Natural killer cell treated with Interleukin-12 subunit alpha and Interleukin-12 subunit beta and Interleukin-15 and Interleukin-18, amount 100 ng/mL, for 72 hours (primary cell): ENCODE measurements around the gene GDPGP1. TPM values are rescaled to one million over a fixed set of nuclear protein-coding genes. Genes with fewer than 3 reads are reported as not detected.

Experiments
- ATAC-seq, 2 donors: fragments of 150-1000 bp; cut with Tn5 transposase in 1 of 2; sonication (Bioruptor Pico), chemical (Tn5 transposase) in 1 of 2; 2 replicates each; pipeline ENCODE4 v1.10.0; 2021
- DNase-seq: peaks from one replicate; pipeline ENCODE4 v3.0.0; 2022; ENCODE audit warnings: low spot score
- H3K27ac Mint-ChIP-seq, 2 donors: 1 replicate in 1 of 2; 2 replicates in 1 of 2; pipeline ENCODE4 v1.8.0; 2022; ENCODE audit warnings: mixed read lengths in 2 of 2, mild to moderate bottlenecking in 1 of 2, moderate library complexity in 1 of 2
- H3K27me3 Mint-ChIP-seq, 2 donors: 1 replicate in 1 of 2; 2 replicates in 1 of 2; pipeline ENCODE4 v1.8.0; 2022; ENCODE audit warnings: mixed read lengths in 2 of 2
- H3K36me3 Mint-ChIP-seq: one replicate; pipeline ENCODE4 v1.8.0; 2022; ENCODE audit warnings: mixed read lengths
- H3K4me1 Mint-ChIP-seq, 2 donors: 1 replicate in 1 of 2; 2 replicates in 1 of 2; pipeline ENCODE4 v1.8.0; 2022; ENCODE audit warnings: low read depth in 2 of 2, mixed read lengths in 2 of 2, mild to moderate bottlenecking in 1 of 2
- H3K4me3 Mint-ChIP-seq: one replicate; pipeline ENCODE4 v1.8.0; 2022; ENCODE audit warnings: mixed read lengths
- H3K9me3 Mint-ChIP-seq: 2 replicates; pipeline ENCODE4 v1.8.0; 2022; ENCODE audit warnings: mixed read lengths
- total RNA-seq, 2 donors: library from RNA; stranded (reverse); gene quantifications; one replicate each; pipeline ENCODE4 v1.2.3, GENCODE V29; 2022

GDPGP1 gene
- total RNA-seq, 2 donors from 2014 or later, result 9.6 to 10.0 TPM

DNA sequence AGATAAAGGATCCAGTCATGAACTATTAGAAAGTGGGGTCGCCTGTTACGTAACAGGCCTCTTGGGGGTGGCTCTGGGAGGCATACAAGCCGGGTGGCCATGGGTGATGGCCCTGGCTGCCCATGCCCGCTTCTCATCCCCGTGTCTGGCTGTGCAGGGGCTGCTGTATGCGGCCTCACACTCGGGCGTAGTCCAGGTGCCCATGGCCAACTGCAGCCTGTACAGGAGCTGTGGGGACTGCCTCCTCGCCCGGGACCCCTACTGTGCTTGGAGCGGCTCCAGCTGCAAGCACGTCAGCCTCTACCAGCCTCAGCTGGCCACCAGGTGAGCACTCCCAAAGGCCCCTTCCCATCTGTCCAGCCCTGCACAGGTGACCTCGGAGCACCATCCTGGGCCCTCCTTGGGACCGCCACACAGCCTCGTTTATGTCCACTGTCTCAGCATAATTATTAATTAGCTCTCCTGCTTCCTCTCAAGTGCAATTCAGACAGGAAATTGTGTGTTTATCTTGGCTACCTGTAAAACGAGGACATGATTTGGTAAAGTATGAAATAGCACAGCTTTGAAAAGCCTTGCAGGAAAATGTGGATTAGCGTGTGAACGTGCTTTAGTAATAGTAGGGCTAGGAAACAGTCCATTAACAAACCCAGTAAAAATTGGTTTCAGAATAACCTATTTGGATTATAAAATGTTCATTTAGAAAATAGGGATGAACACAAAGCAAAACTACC is 8.3 kb upstream of the GDPGP1 start:
- no peaks in the 10 kb centered on the region for H3K27me3 Mint-ChIP-seq
- H3K4me1 Mint-ChIP-seq, result peaks cover 3 to 6% of the 10 kb centered on the region in 2 donors
- DNase-seq (no peak), ATAC-seq (no peak)
- H3K9me3 Mint-ChIP-seq, result no peaks in the 10 kb centered on the region
- H3K36me3 Mint-ChIP-seq, result peaks cover 4% of the 10 kb centered on the region
- no peak overlapping the region for H3K27ac Mint-ChIP-seq
- H3K4me3 Mint-ChIP-seq, result no peak overlapping the region

DNA sequence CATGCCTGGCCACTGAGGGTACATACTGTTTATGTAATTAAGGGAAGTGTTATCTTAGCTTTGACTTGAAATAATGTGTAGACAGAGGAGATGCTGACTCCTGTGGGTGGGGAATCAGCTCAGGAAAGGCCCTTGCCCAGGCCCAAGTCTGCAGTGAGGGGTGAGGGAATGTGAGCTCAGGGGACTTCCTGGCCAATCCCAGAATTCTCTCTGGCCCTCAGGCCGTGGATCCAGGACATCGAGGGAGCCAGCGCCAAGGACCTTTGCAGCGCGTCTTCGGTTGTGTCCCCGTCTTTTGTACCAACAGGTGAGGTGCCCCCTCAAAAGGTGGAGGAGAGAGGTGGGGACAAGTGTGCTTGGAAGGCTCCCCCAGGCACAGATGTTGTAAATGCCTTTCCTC is 6.7 kb upstream of the GDPGP1 start:
- Mint-ChIP-seq H3K4me3 (no peak overlapping the region), H3K4me1 (peaks cover 14 to 22% of the 10 kb centered on the region in 2 donors), H3K9me3 (no peaks in the 10 kb centered on the region), H3K27ac (no peak overlapping the region), H3K36me3 (peaks cover 4% of the 10 kb centered on the region), H3K27me3 (no peaks in the 10 kb centered on the region)
- ATAC-seq (no peak), DNase-seq (no peak)

DNA sequence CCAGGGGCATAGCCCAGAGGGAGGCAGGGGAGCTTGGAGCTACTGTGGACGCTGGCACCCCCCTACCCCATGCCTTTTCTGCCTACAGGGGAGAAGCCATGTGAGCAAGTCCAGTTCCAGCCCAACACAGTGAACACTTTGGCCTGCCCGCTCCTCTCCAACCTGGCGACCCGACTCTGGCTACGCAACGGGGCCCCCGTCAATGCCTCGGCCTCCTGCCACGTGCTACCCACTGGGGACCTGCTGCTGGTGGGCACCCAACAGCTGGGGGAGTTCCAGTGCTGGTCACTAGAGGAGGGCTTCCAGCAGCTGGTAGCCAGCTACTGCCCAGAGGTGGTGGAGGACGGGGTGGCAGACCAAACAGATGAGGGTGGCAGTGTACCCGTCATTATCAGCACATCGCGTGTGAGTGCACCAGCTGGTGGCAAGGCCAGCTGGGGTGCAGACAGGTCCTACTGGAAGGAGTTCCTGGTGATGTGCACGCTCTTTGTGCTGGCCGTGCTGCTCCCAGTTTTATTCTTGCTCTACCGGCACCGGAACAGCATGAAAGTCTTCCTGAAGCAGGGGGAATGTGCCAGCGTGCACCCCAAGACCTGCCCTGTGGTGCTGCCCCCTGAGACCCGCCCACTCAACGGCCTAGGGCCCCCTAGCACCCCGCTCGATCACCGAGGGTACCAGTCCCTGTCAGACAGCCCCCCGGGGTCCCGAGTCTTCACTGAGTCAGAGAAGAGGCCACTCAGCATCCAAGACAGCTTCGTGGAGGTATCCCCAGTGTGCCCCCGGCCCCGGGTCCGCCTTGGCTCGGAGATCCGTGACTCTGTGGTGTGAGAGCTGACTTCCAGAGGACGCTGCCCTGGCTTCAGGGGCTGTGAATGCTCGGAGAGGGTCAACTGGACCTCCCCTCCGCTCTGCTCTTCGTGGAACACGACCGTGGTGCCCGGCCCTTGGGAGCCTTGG is 5.9 kb upstream of the GDPGP1 start:
- no peak overlapping the region for H3K4me3 Mint-ChIP-seq
- peaks cover 4% of the 10 kb centered on the region for H3K36me3 Mint-ChIP-seq
- no peaks in the 10 kb centered on the region for H3K27me3 Mint-ChIP-seq
- ATAC-seq (no peak), DNase-seq (no peak)
- no peaks in the 10 kb centered on the region for H3K9me3 Mint-ChIP-seq
- no peak overlapping the region for H3K27ac Mint-ChIP-seq
- peaks cover 20 to 30% of the 10 kb centered on the region in 2 donors for H3K4me1 Mint-ChIP-seq

DNA sequence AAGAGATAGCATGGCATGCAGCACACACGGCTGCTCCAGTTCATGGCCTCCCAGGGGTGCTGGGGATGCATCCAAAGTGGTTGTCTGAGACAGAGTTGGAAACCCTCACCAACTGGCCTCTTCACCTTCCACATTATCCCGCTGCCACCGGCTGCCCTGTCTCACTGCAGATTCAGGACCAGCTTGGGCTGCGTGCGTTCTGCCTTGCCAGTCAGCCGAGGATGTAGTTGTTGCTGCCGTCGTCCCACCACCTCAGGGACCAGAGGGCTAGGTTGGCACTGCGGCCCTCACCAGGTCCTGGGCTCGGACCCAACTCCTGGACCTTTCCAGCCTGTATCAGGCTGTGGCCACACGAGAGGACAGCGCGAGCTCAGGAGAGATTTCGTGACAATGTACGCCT is 5.0 kb upstream of the GDPGP1 start:
- Mint-ChIP-seq H3K27me3 (no peaks in the 10 kb centered on the region), H3K4me1 (peaks cover 20 to 30% of the 10 kb centered on the region in 2 donors), H3K27ac (peak overlapping the region in 1 of 2 donors; percentile 93), H3K36me3 (peaks cover 4% of the 10 kb centered on the region), H3K9me3 (no peaks in the 10 kb centered on the region), H3K4me3 (no peak overlapping the region)
- ATAC-seq (no peak), DNase-seq (no peak)

DNA sequence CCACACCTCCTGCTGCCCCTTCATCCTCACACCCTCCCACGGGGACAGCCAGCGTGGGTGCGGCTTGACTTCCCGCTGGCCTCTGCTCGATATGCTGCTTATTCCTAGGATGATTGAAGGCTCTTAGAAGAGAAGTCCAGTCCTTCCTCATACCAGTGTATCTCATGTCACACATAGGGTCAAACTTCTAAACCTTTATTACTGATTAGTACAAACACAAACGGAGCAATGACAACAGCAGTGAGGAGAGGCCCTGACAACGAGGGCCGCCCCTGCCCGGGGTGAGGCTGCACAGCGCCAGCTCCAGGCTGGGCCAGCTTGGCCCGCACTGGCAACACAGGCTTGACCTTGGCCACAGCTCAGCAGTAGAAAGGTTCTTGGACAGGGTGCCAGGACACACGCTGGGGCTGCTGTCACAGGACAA is 3.9 kb upstream of the GDPGP1 start:
- peaks cover 4% of the 10 kb centered on the region for H3K36me3 Mint-ChIP-seq
- H3K27me3 Mint-ChIP-seq, result no peaks in the 10 kb centered on the region
- peak overlapping the region; percentile 87 for H3K4me3 Mint-ChIP-seq
- peak overlapping the region; percentile 93 to 94 for H3K27ac Mint-ChIP-seq
- ATAC-seq, result no peak
- peaks cover 27 to 38% of the 10 kb centered on the region in 2 donors for H3K4me1 Mint-ChIP-seq
- no peaks in the 10 kb centered on the region for H3K9me3 Mint-ChIP-seq
- no peak for DNase-seq

DNA sequence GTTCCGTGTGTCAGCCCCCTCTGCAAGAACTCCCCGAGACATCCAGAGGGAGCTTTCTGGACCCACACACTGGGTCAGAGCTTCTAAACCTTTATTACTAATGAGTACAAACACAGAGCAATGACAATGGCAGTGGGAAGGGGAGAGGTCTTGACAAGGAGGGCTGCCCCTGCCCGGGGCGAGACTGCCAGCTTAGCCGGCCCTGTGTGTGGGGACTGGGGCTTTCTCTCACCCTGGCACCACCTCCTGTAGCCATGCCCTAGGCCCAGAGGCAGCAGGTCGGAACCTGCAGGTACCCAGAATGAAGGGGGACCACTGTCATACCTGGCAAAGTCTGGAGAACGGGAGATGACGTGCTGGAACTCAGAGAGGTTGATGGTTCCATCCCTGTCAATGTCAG is 3.4 kb upstream of the GDPGP1 start:
- H3K27ac Mint-ChIP-seq, result peak overlapping the region; percentile 93 to 94
- H3K9me3 Mint-ChIP-seq, result no peaks in the 10 kb centered on the region
- no peaks in the 10 kb centered on the region for H3K27me3 Mint-ChIP-seq
- ATAC-seq (no peak), DNase-seq (no peak)
- peaks cover 4% of the 10 kb centered on the region for H3K36me3 Mint-ChIP-seq
- H3K4me3 Mint-ChIP-seq, result peak overlapping the region; percentile 87
- H3K4me1 Mint-ChIP-seq, result peaks cover 29 to 40% of the 10 kb centered on the region in 2 donors

DNA sequence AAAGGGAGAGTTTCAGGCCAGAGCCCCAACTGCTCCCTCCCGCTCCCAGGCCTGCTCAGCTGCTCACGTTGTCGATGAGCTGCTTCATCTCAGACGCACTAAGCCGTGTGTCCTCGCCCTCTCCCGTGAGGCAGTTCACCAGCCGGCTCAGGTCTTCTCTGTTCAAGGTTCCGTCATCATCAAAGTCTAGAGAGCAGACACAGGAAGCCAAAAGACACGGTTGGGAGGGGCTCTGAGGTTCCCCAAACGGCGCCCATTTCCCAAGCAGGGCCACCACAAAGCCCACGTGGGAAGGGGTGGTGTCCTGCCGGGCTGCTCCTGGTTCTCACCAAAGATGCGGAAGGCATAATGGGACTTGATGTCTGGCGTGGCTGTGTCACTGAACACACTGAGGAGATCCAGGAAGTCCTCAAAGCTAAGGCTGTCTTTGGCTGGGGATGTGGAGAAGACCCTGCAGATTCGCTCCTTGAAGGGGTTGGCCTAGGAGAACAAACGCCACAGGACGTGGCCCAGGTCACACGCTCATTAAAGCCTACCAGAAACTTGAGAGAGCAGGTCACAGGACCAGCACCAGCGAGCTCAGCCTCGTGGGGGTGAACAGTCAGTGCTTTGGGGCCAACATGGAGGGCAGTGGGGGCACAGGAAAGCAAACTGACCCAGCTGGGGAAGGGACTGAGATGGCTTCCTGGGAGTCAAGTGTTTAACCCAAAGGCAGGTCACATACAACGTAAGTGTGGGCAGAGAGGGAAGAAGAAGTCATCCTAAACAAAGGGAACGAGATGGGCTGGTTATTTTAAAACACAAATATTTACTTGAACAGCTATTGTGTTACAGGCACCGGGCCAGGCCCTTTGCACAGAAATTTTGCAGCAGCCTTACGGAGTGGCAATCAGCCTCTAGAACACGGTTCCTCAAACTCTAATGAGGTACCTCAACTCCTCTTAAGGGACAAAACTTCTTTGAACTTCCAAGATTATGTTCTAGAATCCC is 2.7 kb upstream of the GDPGP1 start:
- H3K27ac Mint-ChIP-seq, result peak overlapping the region; percentile 93 to 94
- H3K4me3 Mint-ChIP-seq, result peak overlapping the region; percentile 87
- no peaks in the 10 kb centered on the region for H3K27me3 Mint-ChIP-seq
- H3K9me3 Mint-ChIP-seq, result no peaks in the 10 kb centered on the region
- peaks cover 32 to 40% of the 10 kb centered on the region in 2 donors for H3K4me1 Mint-ChIP-seq
- ATAC-seq, result peak; percentile 16 to 47
- H3K36me3 Mint-ChIP-seq, result peaks cover 4% of the 10 kb centered on the region
- DNase-seq, result peak; percentile 77

DNA sequence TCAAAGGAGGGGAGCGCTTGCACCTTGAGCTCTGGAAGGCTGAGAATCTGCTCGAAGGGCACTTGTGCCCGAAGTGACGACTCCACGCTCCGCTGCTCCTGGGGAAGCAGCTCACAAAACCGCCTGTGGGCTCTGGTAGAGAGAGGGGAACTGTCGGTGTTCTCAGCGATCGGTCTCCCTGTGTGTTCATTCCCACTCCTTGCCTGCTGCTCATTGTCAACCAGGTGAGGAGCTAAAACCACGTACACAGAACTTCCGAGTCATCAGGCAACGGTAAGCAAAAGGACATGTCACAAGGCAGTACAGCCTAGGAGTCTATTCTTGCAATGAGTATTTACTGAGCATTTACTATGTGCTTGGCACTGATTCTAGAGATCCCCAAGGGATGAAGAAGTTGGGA is 1.8 kb upstream of the GDPGP1 start:
- DNase-seq (no peak), ATAC-seq (no peak)
- Mint-ChIP-seq H3K4me3 (peak overlapping the region; percentile 87), H3K36me3 (peaks cover 4% of the 10 kb centered on the region), H3K9me3 (no peaks in the 10 kb centered on the region), H3K27me3 (no peaks in the 10 kb centered on the region), H3K4me1 (peaks cover 32 to 40% of the 10 kb centered on the region in 2 donors), H3K27ac (peak overlapping the region; percentile 93 to 94)

DNA sequence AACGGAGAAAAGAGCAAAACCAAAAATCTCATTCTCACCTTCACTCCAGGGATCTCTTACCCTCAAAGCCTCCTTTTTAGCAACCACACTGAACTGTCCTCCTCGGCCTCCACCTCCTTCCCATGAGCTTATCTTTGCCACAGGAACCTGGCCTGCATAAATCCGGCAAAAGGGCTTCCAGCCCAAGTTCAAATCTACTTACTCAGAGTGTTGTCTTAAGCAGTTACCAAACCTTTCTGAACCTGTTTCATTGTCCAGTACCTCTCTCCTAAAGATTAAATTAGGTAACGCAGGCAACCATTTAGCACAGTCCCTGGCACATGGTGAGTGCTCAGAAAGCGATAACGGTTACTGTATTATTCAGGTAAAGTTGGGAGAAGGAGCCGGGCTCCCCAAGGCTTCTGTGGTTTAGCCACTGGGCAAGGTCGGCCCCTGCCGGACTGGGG is 1.0 kb upstream of the GDPGP1 start:
- no peaks in the 10 kb centered on the region for H3K27me3 Mint-ChIP-seq
- H3K4me1 Mint-ChIP-seq, result peaks cover 32 to 40% of the 10 kb centered on the region in 2 donors
- H3K27ac Mint-ChIP-seq, result peak overlapping the region; percentile 93 to 94
- peaks cover 4% of the 10 kb centered on the region for H3K36me3 Mint-ChIP-seq
- peak overlapping the region; percentile 87 for H3K4me3 Mint-ChIP-seq
- ATAC-seq (no peak), DNase-seq (no peak)
- no peaks in the 10 kb centered on the region for H3K9me3 Mint-ChIP-seq

DNA sequence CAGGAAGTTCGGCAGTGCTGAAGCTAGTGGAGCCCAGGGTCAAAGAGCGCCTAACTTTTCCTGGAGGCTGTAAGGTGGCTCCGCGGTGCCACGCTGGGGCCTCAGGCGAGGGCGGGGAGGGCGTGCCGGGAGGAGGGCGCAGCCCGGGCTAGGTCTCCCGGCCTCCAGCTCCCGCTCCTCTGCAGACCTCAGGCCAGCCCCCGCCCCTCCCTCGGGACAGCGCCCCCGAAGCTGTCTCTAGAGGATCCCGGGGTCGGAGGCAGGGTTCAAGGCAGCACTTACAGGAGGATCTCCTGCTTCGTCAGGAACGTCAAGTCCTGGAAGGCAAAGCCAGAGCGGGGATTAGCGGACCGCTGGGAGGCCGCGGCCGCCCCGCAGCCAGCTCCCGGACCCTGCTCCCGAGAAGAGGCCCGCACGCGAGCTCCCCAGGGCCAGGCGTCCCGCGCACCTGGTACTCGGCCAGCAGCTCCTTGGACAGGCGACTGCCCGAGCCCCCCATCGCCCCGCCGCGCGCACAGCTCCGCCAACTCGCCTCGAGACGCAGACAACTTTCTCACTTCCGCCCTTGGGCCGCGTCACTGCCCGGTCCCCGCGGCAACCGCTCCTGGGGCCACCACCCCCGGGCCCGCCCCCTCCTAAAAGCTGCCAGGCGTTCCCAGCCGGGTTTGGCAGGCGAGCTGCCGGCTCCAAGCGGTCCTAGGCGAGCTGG is 468 bp upstream of the GDPGP1 start, which contains the start of gene CIB1:
TSS of gene CIB1 (minus strand) at position 555 of the 709 bp plus-strand sequence. CDS start at position 499, 56 bp downstream.
- Mint-ChIP-seq H3K36me3 (peaks cover 4% of the 10 kb centered on the region), H3K27me3 (no peaks in the 10 kb centered on the region), H3K9me3 (no peaks in the 10 kb centered on the region), H3K4me3 (peak within 1 kb of the TSS; percentile 87), H3K27ac (peak within 1 kb of the TSS; percentile 93 to 94), H3K4me1 (peaks cover 32 to 40% of the 10 kb centered on the region in 2 donors)
- ATAC-seq, result peak; percentile 97 to 98
- peak; percentile 99 for DNase-seq

DNA sequence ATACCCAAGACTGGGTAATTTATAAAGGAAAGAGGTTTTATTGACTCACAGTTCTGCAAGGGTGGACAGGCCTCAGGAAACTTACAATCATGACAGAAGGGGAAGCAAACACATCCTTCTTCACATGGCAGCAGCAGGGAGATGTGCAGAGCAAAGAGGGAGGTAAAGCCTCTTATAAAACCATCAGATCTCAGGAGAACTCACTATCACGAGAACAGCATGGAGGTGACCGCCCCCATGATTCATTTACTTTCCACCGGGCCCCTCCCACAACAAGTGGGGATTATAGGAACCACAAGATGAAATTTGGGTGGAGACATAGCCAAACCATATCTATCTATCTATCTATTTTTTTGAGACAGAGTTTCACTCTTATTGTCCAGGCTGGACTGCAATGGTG is 5.4 kb downstream of the GDPGP1 start:
- Mint-ChIP-seq H3K4me3 (no peak overlapping the region), H3K27me3 (no peaks in the 10 kb centered on the region), H3K9me3 (no peaks in the 10 kb centered on the region), H3K27ac (no peak overlapping the region), H3K36me3 (no peaks in the 10 kb centered on the region), H3K4me1 (peaks cover 9 to 15% of the 10 kb centered on the region in 2 donors)
- ATAC-seq (no peak), DNase-seq (no peak)

DNA sequence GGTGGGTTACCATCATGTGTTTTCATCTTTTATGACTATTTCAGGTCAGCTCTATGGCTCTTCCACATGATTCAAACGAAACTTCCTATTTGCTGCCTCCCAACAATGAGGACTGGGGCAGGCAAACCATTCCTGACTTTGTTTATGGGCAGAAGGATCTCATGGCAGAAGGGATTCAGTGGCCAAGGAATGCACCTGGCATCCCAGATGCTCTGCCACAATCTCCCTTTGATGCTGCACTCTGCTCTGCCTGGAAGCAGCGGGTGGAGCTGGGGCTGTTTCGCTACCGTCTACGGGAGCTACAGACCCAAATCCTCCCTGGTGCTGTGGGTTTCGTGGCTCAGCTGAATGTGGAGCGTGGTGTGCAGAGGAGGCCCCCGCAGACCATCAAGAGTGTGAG is 6.8 kb downstream of the GDPGP1 start:
- Mint-ChIP-seq H3K27ac (no peak overlapping the region), H3K9me3 (no peaks in the 10 kb centered on the region), H3K4me3 (no peak overlapping the region), H3K27me3 (no peaks in the 10 kb centered on the region), H3K4me1 (peaks cover 0 to 7% of the 10 kb centered on the region in 2 donors), H3K36me3 (no peaks in the 10 kb centered on the region)
- ATAC-seq, result no peak
- DNase-seq, result no peak
